HG02943 (cell line): ENCODE measurements around the gene TPI1.
A peak's percentile ranks its signal among the peaks of the same experiment; 100 is the strongest.
"Not testable (repeated sequence)": the region's sequence is repeated elsewhere in the genome, so short reads cannot be mapped to it uniquely, and the experiment has no call there.

Experiments
- ATAC-seq: cut with Tn5 transposase; IDR thresholded peaks from one replicate; pipeline ENCODE4 v1.9.1; 2021; ENCODE audit warnings: mild to moderate bottlenecking, low read depth, moderate library complexity; ENCODE audit not compliant: unreplicated experiment

TPI1 gene

GRCh38 chr12:6865307-6865706, 2.0 kb upstream of the TPI1 start:
- ATAC-seq, result not testable (repeated sequence)

- ATAC-seq, result no peak
Measured at GRCh38 chr12:6866163-6866919, 990 bp upstream of the TPI1 start.

- ATAC-seq, result peak; percentile 20
Measured at GRCh38 chr12:6866920-6867412, 365 bp upstream of the TPI1 start.

- no peak for ATAC-seq
Measured at GRCh38 chr12:6868211-6869048, 1.1 kb downstream of the TPI1 start.

- no peak for ATAC-seq
Measured at GRCh38 chr12:6869049-6870021, 2.0 kb downstream of the TPI1 start.

- not testable (repeated sequence) for ATAC-seq
Measured at GRCh38 chr12:6870304-6870703, 3.0 kb downstream of the TPI1 start.

- ATAC-seq, result no peak
Measured at GRCh38 chr12:6871052-6871957, 4.0 kb downstream of the TPI1 start.

- peak; percentile 31 for ATAC-seq
Measured at GRCh38 chr12:6872073-6873048, 5.0 kb downstream of the TPI1 start.

GRCh38 chr12:6873094-6874014, 6.0 kb downstream of the TPI1 start, which contains the start of gene SPSB2:
TSS of gene SPSB2 (minus strand) at chr12:6873303. CDS start at chr12:6872901, 402 bp downstream.
- ATAC-seq, result peak; percentile 72

GRCh38 chr12:6874015-6874368, 6.7 kb downstream of the TPI1 start:
- not testable (repeated sequence) for ATAC-seq

- ATAC-seq, result not testable (repeated sequence)
Measured at GRCh38 chr12:6879824-6880223, 12.5 kb downstream of the TPI1 start.

- no peak for ATAC-seq
Measured at GRCh38 chr12:6883252-6883651, 15.9 kb downstream of the TPI1 start.

- ATAC-seq, result no peak
Measured at GRCh38 chr12:6883683-6884082, 16.4 kb downstream of the TPI1 start.

GRCh38 chr12:6884539-6884938, 17.2 kb downstream of the TPI1 start:
- no peak for ATAC-seq

GRCh38 chr12:6886206-6886999, 19.1 kb downstream of the TPI1 start:
- ATAC-seq, result not testable (repeated sequence)

- ATAC-seq, result no peak
Measured at GRCh38 chr12:6887460-6887859, 20.1 kb downstream of the TPI1 start.
